ENCODE results near the gene KRT79. TPM values are rescaled to one million over a fixed set of nuclear protein-coding genes. Genes with fewer than 3 reads are reported as not detected.
"Not testable (repeated sequence)": the region's sequence is repeated elsewhere in the genome, so short reads cannot be mapped to it uniquely, and the experiment has no call there.

Gene KRT79
- total RNA-seq = under 0.01 TPM

DNA sequence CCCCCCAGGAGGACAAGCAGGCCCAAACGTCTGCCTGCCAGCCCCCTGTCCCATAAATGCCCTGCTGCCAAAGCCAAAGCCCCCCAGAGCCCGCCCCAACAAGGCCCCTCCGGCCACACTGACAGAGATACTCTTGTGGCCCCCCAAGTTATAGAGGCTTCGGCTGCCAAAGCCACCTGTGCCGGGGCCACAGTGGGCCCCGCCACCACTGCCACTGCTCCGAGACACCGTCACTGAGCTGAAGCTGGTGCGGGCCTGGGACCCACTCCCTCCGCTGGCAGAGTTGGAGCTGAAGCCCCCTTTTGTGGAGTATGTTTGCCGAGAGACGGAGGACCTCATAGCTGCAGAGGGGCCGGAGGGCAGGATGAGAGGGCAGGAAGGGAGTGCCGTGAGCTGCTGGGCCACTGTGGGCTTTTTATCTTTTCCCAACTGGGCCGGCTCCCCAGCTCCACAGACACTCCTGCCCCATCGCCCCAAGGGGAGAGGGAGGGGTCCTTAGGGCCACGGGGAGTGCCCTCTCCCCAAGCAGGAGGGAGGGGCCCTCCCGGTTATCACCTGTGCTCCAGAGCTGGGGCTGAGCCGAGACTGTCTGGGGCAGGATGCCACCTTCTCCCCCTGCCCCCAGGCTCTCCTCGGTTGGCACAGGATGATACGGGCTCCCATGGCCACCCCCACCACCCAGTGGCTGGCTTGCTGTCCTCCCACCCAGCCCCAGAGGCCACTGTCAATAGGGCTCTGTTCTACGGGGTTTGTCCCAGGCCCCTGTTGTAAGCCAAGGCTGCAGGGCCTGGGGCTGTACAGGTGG lies at the start of gene KRT79:
KRT79 (minus strand) TSS at position 390 of the 805 bp plus-strand sequence; CDS start at position 339, 51 bp downstream.
- DNase-seq (ENCODE audit: low read depth in 2 of 3, low spot score in 2 of 3) = no peak

DNA sequence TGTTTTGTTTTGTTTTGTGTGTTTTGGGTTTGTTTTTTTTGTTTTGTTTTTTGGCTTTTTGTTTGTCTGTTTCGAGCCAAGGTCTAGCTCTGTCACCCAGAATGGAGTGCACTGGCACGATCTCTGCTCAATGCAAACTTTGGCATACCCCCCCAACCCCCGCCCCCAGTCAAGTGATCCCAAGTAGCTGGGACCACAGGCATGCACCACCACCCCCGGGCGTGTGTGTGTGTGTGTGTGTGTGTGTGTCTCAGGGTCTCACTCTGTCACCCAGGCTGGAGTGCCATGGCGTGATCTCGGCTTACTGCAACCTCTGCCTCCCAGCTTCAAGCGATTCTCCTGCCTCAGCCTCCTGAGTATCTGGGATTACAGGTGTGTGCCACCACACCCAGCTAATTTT lies 46.4 kb upstream of the KRT79 start:
- DNase-seq (ENCODE audit: low read depth in 2 of 3, low spot score in 2 of 3) = not testable (repeated sequence)

DNA sequence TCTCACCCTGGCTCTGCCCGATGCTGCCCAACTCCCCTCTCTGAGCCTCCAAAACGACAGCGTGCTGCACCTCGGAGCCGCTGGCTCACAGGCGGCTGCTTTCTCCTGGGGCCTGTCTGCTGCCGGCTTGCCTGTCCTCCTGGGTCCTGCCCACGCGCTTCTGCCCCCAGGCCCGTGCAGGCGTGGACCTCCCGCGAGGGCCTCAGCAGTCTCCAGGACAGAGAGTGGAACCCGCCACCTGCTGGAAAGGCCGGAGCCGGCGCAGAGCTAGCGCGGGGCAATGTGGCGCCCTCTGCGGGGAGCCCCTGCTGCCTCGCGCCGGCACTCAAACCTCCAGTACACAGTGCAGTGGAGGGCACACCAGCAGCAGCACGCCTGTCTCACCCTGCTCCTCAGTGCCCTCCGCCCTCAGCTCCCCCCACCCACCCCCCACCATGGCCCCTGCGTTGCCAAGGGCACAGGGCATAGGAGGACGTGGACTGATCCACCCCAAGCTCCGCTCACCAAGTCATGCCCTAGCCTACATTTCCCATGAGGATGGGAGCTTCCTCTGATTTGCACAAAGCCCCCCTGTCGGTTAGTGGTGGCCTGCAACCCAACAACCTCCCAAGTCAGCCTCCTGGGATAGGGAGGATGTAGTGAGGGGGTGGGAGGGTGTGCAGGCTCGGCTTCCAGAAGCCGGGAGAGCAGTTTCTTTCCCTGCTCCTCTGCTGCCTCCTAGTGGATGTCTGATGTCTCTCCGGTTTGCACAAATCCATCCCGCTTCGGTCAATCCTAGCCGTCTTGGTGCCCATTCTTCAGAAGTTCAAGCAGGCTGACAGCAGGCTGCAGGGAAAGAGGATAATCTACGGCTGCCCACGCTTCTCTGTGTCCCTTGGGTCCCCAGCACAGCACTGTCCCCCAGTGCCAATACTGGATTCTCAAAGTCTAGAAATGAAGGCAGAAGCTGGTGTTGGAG lies 45.6 kb upstream of the KRT79 start:
- DNase-seq (ENCODE audit: low read depth in 2 of 3, low spot score in 2 of 3) = peak in 2 of 3 donors; percentile 81 to 83

DNA sequence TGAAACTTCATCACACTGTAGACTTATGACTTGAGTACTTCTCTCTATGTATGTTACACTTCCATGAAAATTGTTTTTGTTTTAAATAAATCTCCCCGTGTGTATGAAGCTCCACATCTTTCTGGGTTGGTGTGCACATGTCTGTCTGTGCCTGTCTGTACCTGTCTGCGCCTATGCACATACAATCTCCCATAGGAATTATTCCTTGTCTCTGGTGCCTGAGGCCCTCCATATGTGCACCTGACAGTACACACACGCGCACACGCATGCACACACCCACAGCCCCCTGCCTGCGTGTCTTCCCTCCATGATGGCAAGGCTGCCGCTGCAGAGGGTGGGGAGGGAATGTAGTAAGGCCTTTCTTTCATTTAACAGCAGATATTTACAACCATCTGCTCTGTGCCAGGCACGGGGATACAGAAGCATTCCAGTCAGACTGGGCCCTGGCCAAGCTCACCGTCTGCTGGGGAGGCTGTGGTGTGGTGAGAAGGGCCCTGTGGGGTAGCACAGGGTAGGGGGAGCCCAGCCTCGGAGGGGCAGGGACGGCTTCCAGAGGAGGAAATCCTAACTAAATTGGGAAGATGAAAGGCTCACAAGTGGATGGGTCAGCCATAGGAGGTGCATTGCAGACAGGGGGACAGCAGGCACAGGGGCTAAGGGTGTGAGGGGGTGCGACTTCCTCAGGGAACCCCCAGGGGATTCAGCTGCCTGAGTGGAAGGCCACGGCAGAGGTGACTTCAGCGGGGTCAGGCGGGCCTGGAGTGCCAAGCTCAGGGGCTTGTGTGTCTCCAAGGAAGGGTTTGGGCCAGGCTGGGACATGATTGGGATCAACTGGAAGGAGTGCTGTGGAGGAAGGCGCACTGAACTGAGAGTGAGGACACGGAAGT lies 44.6 kb upstream of the KRT79 start:
- DNase-seq (ENCODE audit: low read depth in 2 of 3, low spot score in 2 of 3) = no peak

DNA sequence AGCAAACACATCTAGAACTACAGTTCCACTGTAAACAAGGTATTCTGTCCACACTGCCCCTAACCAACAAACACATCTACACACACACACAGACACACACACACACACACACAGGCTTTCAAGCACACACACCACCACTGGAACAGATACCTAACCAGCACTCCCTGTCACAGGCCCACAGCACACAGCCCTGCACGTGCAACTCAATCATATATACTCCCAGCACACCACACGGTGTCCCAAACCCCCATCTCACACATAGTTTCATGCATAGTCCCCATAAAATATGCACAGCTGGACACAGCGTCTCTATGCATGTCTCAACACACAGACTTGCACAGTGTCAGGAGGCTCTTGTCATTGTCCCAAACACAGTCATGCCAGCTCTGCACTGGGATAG lies 43.1 kb upstream of the KRT79 start:
- no peak for DNase-seq (ENCODE audit: low read depth in 2 of 3, low spot score in 2 of 3)

DNA sequence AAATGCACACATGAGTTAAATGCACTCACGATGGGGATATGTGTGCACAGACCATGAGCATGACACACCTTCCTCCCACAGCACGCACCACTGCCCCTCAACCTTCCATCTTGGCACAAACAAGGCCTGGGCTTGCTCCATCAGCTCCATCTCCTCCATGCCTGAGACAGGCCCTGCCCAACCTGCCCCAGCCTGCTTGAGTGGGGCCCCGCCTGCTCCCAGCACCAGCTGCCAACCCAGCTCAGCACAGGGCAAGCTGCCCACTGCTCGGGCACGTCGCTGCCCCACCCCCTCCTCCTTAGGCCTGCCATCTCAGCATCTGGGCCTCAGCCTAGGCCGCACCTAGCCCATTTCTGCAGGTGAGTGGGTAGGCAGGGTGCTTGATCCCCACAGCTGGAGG lies 42.3 kb upstream of the KRT79 start:
- DNase-seq (ENCODE audit: low read depth in 2 of 3, low spot score in 2 of 3) = no peak

DNA sequence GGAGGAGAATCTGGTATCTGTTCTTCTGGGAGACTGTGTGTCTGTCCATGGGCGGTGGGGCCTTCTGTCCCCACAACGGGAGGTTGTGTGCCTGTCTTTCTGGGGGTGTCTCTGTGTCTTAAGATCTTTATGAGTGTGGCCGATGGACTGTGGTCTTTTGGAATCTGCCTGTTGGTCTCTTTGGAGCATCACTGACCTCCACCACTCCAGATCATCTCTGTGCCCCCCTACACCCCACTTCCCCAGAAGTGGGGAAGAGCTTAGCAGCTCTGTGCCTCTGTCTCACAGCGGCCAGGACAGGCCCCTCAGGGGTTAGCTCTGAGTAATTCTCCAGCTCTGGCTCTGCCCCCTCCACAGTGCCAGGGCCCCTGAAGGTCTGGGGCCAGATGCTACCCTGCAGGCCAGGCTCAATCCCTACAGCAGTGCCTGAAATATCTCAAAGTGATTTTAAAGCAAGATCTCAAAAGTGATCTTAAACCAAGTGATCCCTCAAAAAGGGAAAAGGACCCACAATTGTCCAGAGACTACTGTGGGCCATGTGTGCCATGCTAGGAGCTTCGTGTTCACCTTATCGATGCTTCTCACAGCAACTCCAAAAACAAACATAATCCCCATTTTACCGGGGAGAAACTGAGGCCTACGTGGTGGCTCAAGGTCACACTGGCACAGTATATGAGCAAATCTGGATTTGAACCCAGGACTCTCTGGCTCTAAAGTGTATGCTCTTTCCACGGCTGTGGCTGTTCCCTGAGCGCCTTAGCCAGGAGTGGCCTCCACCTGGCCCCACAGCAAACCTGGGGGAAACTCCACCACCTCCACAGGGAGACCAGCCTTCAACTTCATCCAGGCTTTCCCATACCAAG lies 40.7 kb upstream of the KRT79 start:
- DNase-seq (ENCODE audit: low read depth in 2 of 3, low spot score in 2 of 3) = no peak

DNA sequence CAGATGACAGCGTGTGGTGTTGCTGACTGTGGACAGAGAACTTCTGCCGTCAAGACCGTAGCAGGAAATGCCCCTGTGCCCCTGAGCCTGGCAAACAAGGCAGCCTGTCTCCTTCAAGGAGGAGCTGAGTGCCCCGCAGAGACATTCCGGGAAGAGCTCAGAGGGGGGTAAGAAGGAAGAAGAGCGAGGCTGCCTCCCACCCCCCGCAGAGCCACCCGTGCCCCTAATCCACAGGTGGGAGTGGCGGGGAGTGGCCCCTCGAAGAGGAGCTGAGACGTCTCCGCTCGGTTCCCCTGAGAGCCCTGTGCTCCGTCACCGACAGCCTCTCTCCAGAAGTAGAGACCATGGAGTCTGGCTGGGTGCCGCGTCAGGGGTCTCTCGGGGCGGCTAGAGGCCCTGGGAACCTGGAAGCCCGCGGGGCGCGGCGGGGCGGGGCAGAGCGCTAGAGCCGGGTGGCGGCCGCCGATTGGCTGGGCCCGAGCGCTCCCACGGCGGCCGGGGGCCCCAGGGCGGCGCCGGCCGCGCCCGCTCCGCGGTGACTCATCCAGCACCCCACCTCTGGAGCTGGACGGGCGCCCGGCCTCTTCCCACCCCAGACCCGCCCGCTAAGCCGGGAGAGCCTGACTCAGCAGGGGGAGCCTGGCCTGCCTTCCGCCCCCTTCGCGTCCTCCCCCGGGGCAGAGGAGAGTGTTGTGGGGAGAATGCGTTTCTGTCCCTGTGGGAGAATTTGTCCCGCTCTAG lies 39.9 kb upstream of the KRT79 start:
- peak in 2 of 3 donors; percentile 88 to 90 for DNase-seq (ENCODE audit: low read depth in 2 of 3, low spot score in 2 of 3)

DNA sequence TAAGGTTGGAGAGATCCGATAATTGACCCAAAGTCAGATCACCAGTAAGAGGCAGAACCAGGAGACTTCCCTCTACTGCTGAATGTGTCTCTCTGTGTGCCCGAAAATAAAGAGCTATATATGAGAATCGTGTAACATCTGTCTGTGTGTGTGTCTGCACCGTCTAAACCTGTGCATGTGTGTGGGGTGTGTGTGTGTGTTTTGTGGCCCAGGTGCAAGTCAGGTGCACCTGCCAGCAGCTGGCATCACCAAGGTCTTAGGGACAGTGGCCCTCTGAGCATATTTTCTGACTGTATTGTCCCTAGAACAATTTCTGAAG lies 39.4 kb upstream of the KRT79 start:
- DNase-seq (ENCODE audit: low read depth in 2 of 3, low spot score in 2 of 3) = no peak

DNA sequence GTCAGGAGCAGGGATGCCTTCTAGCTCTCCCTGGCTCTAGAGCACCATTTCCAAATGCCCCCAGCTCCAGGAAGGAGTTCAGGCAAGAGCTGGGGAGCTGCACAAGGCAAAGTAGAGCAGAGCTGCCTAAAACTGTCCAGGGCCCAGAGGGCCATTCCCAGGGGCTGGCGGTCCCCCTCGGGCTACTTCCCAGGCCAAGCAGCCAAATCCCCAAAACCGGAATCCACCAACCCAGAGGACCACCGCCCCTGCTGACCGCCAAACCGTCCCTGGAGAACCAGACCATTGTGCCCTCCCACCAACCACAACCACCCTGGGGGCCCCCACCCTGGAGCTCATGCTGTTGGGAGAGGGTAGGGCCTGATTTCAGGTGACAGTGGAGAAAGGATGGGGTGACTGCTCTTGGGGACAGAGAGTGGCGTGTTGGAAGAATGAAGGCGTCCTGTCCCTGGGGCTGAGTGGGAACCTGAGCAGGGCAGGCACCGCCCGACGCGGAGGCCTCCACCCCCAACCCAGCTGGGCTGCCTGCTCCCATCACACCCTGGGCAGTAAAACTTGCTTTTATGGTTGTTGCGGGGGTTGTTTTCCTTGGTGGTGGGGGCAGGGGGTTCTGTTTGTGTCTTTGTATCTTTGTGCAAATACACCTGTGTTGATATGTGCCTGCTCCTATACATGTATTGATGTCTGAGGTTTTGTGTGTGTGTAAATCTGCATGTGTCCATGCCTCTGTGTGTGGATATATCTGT lies 38.7 kb upstream of the KRT79 start:
- no peak for DNase-seq (ENCODE audit: low read depth in 2 of 3, low spot score in 2 of 3)

DNA sequence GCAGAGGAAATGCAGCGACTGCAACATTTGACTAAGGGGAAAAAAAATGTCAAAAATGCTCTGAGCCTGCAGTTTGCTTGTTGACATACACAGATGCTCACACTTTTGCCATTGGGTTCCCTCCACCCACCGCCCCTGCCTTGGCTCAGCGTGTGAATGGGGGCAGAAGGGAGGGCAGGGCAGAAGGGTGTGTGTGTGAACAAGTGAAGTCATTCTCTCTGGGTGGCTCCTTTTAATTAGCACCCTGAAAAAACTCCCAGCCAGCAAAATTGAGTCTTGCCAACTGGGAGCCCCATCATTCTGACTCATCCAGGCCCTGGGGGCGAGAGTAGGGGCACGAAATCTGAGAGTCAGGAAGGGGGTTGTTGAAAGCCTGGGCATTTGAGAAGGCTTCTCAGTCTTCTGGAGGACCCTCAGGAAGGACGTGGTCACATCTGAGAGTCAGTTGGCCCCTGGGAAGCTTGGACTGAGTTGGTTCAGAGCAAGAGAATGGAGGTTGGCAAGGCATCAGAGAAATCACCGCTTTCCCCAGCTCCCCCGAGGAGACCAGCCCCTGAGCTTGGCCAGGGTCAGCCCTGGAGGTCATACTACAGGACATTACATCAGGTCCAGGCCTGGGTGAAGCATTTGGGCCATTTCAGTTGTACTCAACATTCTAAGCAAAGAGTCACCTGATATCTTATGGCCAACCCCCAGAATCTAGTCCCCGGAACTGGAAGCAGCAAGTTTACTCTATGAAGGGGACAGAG lies 37.4 kb upstream of the KRT79 start:
- DNase-seq (ENCODE audit: low read depth in 2 of 3, low spot score in 2 of 3) = no peak

DNA sequence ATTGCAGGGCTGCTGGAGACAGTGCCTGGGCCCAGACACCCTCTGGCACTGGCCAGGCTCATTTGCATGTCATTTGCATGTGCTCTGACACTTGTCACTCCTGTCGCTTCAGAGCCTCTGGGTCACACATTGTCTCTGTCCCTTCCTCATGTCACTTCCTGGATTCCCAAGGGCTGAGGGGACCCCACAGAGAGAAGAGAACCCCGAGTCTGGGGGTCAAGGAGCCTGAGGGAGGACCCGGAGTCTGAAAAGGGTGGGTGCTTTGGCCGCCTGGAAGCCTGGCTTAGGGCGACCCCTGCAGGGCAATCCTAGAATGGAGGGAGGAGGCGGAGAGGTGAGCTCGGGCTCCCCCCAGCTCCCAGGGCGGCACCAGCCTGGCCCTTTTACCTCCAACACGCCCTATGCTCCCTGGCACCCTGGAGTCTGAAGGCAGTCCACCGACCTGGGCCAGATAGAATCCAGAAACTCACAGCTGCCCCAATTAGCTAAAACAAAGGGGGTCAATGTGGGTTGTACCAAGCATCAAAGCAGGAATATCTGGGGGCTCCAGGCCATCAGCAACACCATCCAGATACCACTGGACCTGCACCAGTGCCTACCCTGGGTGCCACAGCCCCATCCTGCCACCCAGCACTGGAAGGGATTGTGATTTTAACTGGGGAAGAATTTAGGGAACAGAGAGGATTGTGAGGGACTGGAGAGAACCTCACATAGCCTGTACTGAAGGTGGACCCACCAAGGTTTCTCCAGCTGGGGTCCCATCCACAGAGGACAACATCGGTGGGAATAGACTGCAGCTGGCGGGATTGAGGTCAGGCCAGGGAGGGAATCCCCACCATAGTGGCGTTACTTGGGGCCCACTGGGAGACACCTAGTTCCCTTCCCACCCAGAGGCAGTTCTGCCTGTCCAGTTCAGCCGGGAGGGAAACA lies 36.5 kb upstream of the KRT79 start:
- DNase-seq (ENCODE audit: low read depth in 2 of 3, low spot score in 2 of 3) = peak; percentile 41 to 82 (median 62)

DNA sequence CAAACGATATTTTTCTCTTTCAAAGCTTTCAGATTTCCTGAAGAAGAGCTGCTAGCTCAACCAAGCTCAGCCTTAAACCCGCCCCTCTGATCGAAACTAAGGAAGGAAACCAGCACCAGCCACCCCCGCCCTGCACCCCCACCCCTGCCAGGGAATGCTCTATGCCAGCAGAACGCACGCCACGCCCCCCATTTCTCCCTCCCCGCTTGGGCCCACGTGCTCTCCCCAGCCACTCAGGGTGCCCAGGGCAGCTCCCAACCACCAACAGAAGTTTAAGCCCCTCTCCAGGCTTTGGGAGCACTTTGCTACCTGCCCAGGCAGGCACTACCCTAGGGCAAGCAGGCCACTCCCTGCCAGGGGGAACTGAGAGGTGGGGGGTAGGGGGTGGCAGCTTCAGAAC lies 33.5 kb upstream of the KRT79 start:
- peak in 2 of 3 donors; percentile 71 to 77 for DNase-seq (ENCODE audit: low read depth in 2 of 3, low spot score in 2 of 3)

DNA sequence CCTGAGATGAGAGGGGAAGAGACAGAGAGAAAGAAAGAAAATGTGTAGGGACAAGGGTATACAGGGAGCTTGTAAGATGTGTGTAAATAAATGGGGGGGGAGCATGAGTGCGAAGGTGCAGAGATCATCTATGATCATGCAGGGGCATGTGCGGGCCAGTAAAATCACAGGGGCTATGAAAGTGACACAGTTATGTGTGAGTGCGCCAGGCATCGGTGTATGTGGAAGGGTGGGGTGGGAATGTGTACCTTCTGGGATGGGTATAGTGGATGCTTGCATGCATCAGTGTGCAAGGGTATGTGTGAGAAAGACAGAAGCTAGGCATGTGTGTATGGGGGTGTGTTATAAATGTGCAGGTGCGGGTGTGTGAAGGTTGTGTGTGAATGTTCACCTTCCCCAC lies 33.0 kb upstream of the KRT79 start:
- no peak for DNase-seq (ENCODE audit: low read depth in 2 of 3, low spot score in 2 of 3)

DNA sequence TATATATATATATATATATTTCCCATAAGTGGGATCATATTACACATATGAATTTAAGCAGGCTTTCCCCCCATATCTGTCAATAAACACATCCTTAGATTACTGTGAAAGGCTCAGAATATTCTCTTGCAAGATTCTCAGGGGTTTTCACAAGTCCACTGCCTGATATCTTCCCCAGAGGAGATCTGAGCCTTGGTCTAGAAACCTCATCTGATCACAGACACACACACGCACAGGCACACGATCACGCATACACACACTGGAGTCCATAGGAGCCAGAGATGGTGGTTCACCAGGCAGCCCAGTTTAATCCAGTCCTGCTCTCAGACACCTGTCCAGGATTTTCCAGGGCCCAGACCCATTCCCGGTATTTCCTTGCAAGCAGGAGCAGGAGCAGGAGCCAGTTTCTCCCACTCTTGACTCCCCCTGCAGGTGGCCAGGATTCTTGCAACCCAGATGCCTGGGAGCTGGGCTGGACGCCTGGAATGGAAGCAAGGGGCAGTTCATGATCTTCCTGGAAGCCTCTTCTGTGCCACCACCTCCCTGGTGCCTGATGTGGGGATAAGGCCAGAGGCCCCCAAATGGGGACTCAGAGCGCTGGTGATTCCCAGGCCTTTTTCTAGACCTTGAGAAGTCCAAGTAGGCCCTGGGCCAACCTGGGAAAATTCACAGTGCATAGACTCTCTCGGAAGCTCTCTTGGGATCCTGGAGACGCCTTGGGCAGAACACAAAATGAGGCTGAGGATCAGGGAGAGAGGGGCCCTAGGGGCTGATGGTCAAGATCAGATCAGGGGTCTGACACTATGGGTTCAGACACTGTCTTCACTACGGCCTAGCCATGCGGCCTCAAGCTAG lies 31.2 kb upstream of the KRT79 start:
- peak in 1 of 3 donors; percentile 42 for DNase-seq (ENCODE audit: low read depth in 2 of 3, low spot score in 2 of 3)

DNA sequence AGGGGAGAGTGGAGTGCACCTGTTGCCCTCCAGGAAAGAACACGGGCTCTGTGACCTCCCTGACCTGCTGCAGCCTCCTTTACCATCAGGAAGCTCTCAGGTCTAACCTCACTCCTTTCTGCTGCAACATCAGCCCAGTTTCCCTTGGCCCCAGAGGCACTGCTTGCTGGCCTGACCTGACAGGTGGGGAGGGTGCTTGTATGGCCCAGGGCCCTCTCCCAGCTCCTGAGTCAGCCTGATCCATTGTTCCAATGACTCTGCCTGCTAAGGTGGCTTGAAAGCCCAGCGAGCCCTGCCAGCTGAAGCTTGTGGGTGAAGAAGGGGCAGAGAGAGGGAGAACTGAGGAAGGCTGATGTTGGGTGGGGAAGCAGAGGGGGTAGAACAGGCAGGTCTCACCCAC lies 27.9 kb upstream of the KRT79 start:
- no peak for DNase-seq (ENCODE audit: low read depth in 2 of 3, low spot score in 2 of 3)

Data from hematopoietic multipotent progenitor cell (in vitro differentiated cells).